B cell (primary cell): Measurements from ENCODE around the gene ZFP62. TPM values are rescaled to one million over a fixed set of nuclear protein-coding genes. Genes with fewer than 3 reads are reported as not detected.
"Not testable (repeated sequence)": the region's sequence is repeated elsewhere in the genome, so short reads cannot be mapped to it uniquely, and the experiment has no call there.

ENCODE experiments used
- ATAC-seq: fragments of 200-7000 bp; cut with Tn5 transposase; one replicate; pipeline ENCODE4 v1.10.0; 2021; ENCODE audit warnings: low read depth, mild to moderate bottlenecking, moderate number of reproducible peaks, moderate library complexity
- CTCF ChIA-PET: fragments of 350-600 bp; sonication (Branson Sonifier 250); formaldehyde crosslinking; loops from one replicate; lab custom pipeline; 2021; ENCODE audit warnings: antibody characterized with exemption, inconsistent platforms; lab: Charles Lee
- POLR2A ChIA-PET: fragments of 350-600 bp; sonication (Branson Sonifier 250); formaldehyde crosslinking; loops from one replicate; lab custom pipeline; 2021; ENCODE audit warnings: antibody characterized with exemption; lab: Charles Lee
- DNase-seq: peaks from one replicate; pipeline ENCODE4 v3.0.0; 2013
- H2AFZ ChIP-seq: 2 replicates; pipeline ENCODE4 v1.6.1; 2012; ENCODE audit warnings: mild to moderate bottlenecking, low read depth, low read length; ENCODE audit not compliant: insufficient read depth, poor library complexity, severe bottlenecking
- H3K27ac ChIP-seq, 2 donors: 1 replicate in 1 of 2; 2 replicates in 1 of 2; pipeline ENCODE4 v1.5.1; 2012 to 2013; ENCODE audit warnings: low read length in 2 of 2, mild to moderate bottlenecking in 2 of 2, moderate library complexity in 1 of 2
- H3K27me3 ChIP-seq, 4 experiments: fragments of 200-600 bp in 1 of 4; sonication (generic) in 1 of 4; replicated peaks in 1 of 4; 1 replicate in 2 of 4; 2 replicates in 2 of 4; pipeline versions ENCODE4 v1.6.1 to v1.7.0; 2013 to 2016; ENCODE audit warnings: low read length in 3 of 4, mild to moderate bottlenecking in 2 of 4, mixed read lengths in 1 of 4, moderate library complexity in 1 of 4; ENCODE audit not compliant: insufficient read depth in 4 of 4, control insufficient read depth in 3 of 4; ENCODE audit errors: control extremely low read depth in 1 of 4
- H3K36me3 ChIP-seq, 2 experiments: replicated peaks in 1 of 2; 1 replicate in 1 of 2; 2 replicates in 1 of 2; pipeline versions ENCODE4 v1.6.1 to v1.7.1; 2013; ENCODE audit warnings: low read length in 1 of 2; ENCODE audit not compliant: insufficient read depth in 2 of 2, control insufficient read depth in 1 of 2; ENCODE audit errors: control extremely low read depth in 1 of 2, extremely low read depth in 1 of 2
- H3K4me1 ChIP-seq, 2 donors: fragments of 200-600 bp in 1 of 2; sonication (generic) in 1 of 2; 1 replicate in 1 of 2; 2 replicates in 1 of 2; pipeline versions ENCODE4 v1.5.1 to v1.6.1; 2013 to 2017; ENCODE audit warnings: low read length in 2 of 2; ENCODE audit not compliant: control insufficient read depth in 2 of 2, insufficient read depth in 2 of 2
- H3K4me2 ChIP-seq: replicated peaks from 2 replicates; pipeline ENCODE3; 2012; ENCODE audit warnings: mild to moderate bottlenecking, low read depth, low read length; ENCODE audit not compliant: poor library complexity, severe bottlenecking
- H3K4me3 ChIP-seq, 5 experiments: fragments of 200-600 bp in 1 of 5; sonication (generic) in 1 of 5; 1 replicate in 3 of 5; 2 replicates in 2 of 5; pipeline versions ENCODE4 v1.5.1 to v1.7.0; 2011 to 2016; ENCODE audit warnings: low read length in 4 of 5, mild to moderate bottlenecking in 4 of 5, low read depth in 2 of 5, control low read depth in 1 of 5, moderate library complexity in 1 of 5; ENCODE audit not compliant: insufficient read depth in 1 of 5; ENCODE audit errors: control extremely low read depth in 1 of 5, extremely low read depth in 1 of 5
- H3K79me2 ChIP-seq: fragments of 200-600 bp; sonication (generic); one replicate; pipeline ENCODE4 v1.6.0; 2016; ENCODE audit warnings: low read length; ENCODE audit not compliant: control insufficient read depth, insufficient read depth
- H3K9ac ChIP-seq: fragments of 200-600 bp; sonication (generic); 2 replicates; pipeline ENCODE4 v1.6.1; 2017; ENCODE audit warnings: mild to moderate bottlenecking, low read length, moderate library complexity
- H3K9me3 ChIP-seq, 3 donors: one replicate each; pipeline versions ENCODE4 v1.6.1 to v1.7.1; 2013; ENCODE audit warnings: low read length in 2 of 3; ENCODE audit not compliant: control insufficient read depth in 2 of 3, insufficient read depth in 1 of 3; ENCODE audit errors: control extremely low read depth in 1 of 3
- H4K20me1 ChIP-seq: 2 replicates; pipeline ENCODE4 v1.6.0; 2012; ENCODE audit warnings: mild to moderate bottlenecking, low read length; ENCODE audit not compliant: insufficient read depth, control insufficient read depth, poor library complexity, severe bottlenecking
- H3K27ac Mint-ChIP-seq: one replicate; pipeline ENCODE4 v1.8.0; 2021; ENCODE audit warnings: mixed read lengths
- H3K27me3 Mint-ChIP-seq: one replicate; pipeline ENCODE4 v1.8.0; 2021; ENCODE audit warnings: mixed read lengths
- H3K4me1 Mint-ChIP-seq: one replicate; pipeline ENCODE4 v1.8.0; 2021; ENCODE audit warnings: mixed read lengths
- H3K4me3 Mint-ChIP-seq: one replicate; pipeline ENCODE4 v1.8.0; 2021; ENCODE audit warnings: mixed read lengths
- H3K9me3 Mint-ChIP-seq: one replicate; pipeline ENCODE4 v1.8.0; 2022; ENCODE audit warnings: mixed read lengths; ENCODE audit not compliant: insufficient read depth
- CTCF ChIP-seq: fragments of 200-600 bp; IDR thresholded peaks from one replicate; pipeline ENCODE4 v1.8.0; 2022; ENCODE audit warnings: antibody characterized with exemption, mild to moderate bottlenecking
- EZH2 ChIP-seq: IDR thresholded peaks from 2 replicates; pipeline ENCODE4 v1.6.1; 2012; ENCODE audit warnings: borderline replicate concordance, low read depth, mild to moderate bottlenecking, moderate library complexity, low read length; ENCODE audit not compliant: insufficient read depth, poor library complexity, severe bottlenecking
- WGBS: methylation state at CpG from one replicate; pipeline ENCODE4 v1.1.5; 2013; ENCODE audit warnings: missing lambda C conversion rate; ENCODE audit not compliant: insufficient coverage; 5-methylcytosine and 5-hydroxymethylcytosine counted together
- intact Hi-C: fragments of 100-400 bp; cut with micrococcal nuclease; formaldehyde crosslinking; loops from one replicate; pipeline ENCODE4 v1.10.0; 2022
- polyA plus RNA-seq: library from polyadenylated mRNA; depleted of rRNA; stranded (reverse); fragments of >200 nt; gene quantifications from 2 replicates; pipeline ENCODE4 v1.2.3, GENCODE V29; 2012
- total RNA-seq, 2 donors: library from RNA; stranded (reverse); fragments of 120-200 nt in 1 of 2; gene quantifications; 1 replicate in 1 of 2; 2 replicates in 1 of 2; pipeline versions ENCODE4 v1.2.3 to v1.2.4, GENCODE V29; 2013 to 2022

The ZFP62 gene
- total and polyA plus RNA-seq, 2 donors (not counting 1 experiment from before 2014, with no cell fraction given) = 19.1 to 61.8 TPM

GRCh38 chr5:180889381-180889780 lies 28.3 kb upstream of the ZFP62 start:
- H3K9me3 Mint-ChIP-seq = no peaks in the 10 kb centered on the region
- no peaks in the 10 kb centered on the region for H4K20me1 ChIP-seq
- no peaks in the 10 kb centered on the region for H3K4me1 Mint-ChIP-seq
- no peak overlapping the region for H3K4me3 Mint-ChIP-seq
- DNase-seq = no peak
- TF ChIP-seq EZH2 (no peak), CTCF (no peak)
- WGBS = 92% methylated on average over 5 of the region's 7 CpGs
- no peaks in the 10 kb centered on the region for H3K36me3 ChIP-seq
- intact Hi-C loops = no loop called here
- peaks cover 0 to 15% (median 0%) of the 10 kb centered on the region in 3 donors for H3K9me3 ChIP-seq
- H3K9ac ChIP-seq = no peak overlapping the region
- peaks cover 0 to 23% (median 0%) of the 10 kb centered on the region in 4 experiments for H3K27me3 ChIP-seq
- ATAC-seq = no peak
- H3K4me2 ChIP-seq = no peak overlapping the region
- ChIA-PET POLR2A (no interaction called here), CTCF (no interaction called here)
- H3K79me2 ChIP-seq = no peaks in the 10 kb centered on the region
- H3K4me1 ChIP-seq = no peaks in the 10 kb centered on the region
- no peak overlapping the region for H3K27ac ChIP-seq
- H3K27me3 Mint-ChIP-seq = peaks cover 58% of the 10 kb centered on the region
- no peak overlapping the region for H3K27ac Mint-ChIP-seq
- H3K4me3 ChIP-seq = no peak overlapping the region
- no peak overlapping the region for H2AFZ ChIP-seq

GRCh38 chr5:180885845-180886529 lies 24.9 kb upstream of the ZFP62 start:
- CTCF ChIA-PET, DNase-seq, ATAC-seq, H3K4me1 Mint-ChIP-seq, H3K9me3 Mint-ChIP-seq, H3K27ac Mint-ChIP-seq, H3K36me3 ChIP-seq, H3K4me2 ChIP-seq, H2AFZ ChIP-seq, H3K4me3 Mint-ChIP-seq, H3K27ac ChIP-seq, POLR2A ChIA-PET, H3K4me1 ChIP-seq, intact Hi-C loops, H3K4me3 ChIP-seq, H3K9ac ChIP-seq, H4K20me1 ChIP-seq, H3K79me2 ChIP-seq: not testable (repeated sequence)
- H3K9me3 ChIP-seq = peaks cover 0 to 15% (median 0%) of the 10 kb centered on the region in 3 donors
- 82% methylated on average over 11 of the region's 11 CpGs for WGBS
- peaks cover 0 to 23% (median 0%) of the 10 kb centered on the region in 4 experiments for H3K27me3 ChIP-seq
- H3K27me3 Mint-ChIP-seq = peaks cover 56% of the 10 kb centered on the region
